GM10248 (cell line): ENCODE measurements around the gene RAD51B.
"Not testable (repeated sequence)": the region's sequence is repeated elsewhere in the genome, so short reads cannot be mapped to it uniquely, and the experiment has no call there.

Source experiments
- CTCF ChIA-PET: fragments of 300-600 bp; sonication (Branson Sonifier 250); formaldehyde crosslinking; extraction: SDS; loops from one replicate; lab custom pipeline; 2021; ENCODE audit warnings: antibody characterized with exemption; lab: Yijun Ruan, JAX
- POLR2A ChIA-PET: fragments of 350-650 bp; sonication (Branson Sonifier 250); formaldehyde crosslinking; extraction: SDS; loops from one replicate; lab custom pipeline; 2020; ENCODE audit warnings: antibody characterized with exemption; lab: Yijun Ruan, JAX
- DNase-seq: peaks from one replicate; pipeline ENCODE4 v3.0.0; 2012; ENCODE audit errors: extremely low spot score
- TF ChIP-seq, protein P1 (sequence below): IDR thresholded peaks from 2 replicates; pipeline ENCODE4 v1.5.1; 2012; ENCODE audit warnings: mild to moderate bottlenecking, low read depth; ENCODE audit errors: extremely low read depth, missing control alignments, control extremely low read depth

RAD51B gene

DNA sequence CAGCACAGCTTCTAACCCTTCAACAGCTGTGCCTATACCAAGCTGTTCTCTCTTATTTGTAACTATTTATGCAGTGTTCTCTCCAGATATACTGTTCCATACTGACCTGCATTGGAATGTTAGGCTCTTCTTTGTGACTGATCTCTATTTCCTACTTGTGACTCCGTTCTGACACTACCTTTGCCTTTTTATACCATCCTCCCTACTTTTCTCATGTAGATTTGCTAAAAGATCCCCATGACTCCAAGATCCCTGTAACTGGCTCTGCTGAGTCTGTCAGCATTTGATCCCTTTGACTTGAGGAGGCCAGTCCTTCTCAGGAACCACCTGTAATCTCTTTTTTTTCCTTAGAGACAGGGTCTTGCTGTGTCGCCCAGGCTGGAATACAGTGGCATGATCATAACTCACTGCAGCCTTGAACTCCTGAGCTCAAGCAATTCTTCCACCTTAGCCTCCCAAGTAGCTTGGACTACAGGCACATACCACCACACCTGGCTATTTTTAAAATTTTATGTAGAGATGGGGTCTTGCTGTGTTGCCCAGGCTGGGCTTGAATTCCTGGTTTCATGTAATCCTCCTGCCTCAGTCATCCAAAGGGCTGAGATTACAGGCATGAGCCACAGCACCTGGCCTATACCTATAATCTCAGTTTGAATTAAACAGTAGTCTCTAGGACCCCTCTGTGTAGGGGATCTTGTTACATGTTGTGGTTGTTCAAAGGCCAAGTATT is 605.0 kb downstream of the RAD51B start:
- POLR2A ChIA-PET = no interaction called here

DNA sequence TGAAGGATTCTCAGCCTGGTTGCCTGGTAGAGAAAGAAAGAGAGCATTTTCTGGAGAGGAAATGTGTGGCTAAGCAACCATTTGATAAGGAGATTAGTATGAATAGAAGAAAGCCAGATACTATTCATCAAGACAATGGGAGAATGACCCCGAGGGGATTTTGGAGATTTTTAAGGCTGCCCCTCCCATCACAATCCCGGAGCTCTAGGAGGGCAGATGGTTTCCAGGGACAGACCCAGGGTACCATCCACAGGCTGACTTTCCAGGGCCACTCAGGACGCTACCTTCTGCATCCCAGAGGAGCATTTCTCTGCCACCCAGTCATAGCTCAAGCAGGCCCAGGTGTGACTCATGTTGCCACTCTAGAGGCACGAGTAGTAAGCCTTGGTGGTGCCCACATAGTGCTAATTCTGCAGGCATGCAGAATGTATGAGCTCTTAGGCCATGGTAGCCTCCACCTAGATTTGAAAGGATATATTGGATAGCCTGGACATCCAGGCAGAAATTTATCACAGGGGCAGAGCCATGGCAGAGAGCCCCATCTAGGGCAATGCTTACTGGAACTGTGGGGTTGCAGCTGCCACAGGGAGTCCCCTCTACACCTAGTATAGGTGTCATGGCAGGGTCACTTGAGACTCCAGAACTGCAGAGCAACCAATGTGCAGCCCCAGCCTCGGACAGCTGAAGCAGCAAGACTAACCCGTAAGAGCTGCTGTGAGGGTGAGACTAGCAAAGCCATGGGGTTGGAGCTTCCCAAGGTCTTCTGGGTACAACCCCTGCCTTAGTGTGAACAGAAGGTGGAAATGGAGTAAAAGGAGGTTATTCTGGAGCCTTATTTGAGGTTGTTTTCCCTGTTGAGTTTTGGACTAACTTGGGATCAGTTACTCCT is 607.3 kb downstream of the RAD51B start:
- TF ChIP-seq, protein P1, sequence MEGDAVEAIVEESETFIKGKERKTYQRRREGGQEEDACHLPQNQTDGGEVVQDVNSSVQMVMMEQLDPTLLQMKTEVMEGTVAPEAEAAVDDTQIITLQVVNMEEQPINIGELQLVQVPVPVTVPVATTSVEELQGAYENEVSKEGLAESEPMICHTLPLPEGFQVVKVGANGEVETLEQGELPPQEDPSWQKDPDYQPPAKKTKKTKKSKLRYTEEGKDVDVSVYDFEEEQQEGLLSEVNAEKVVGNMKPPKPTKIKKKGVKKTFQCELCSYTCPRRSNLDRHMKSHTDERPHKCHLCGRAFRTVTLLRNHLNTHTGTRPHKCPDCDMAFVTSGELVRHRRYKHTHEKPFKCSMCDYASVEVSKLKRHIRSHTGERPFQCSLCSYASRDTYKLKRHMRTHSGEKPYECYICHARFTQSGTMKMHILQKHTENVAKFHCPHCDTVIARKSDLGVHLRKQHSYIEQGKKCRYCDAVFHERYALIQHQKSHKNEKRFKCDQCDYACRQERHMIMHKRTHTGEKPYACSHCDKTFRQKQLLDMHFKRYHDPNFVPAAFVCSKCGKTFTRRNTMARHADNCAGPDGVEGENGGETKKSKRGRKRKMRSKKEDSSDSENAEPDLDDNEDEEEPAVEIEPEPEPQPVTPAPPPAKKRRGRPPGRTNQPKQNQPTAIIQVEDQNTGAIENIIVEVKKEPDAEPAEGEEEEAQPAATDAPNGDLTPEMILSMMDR = no peak
- POLR2A ChIA-PET = no interaction called here
- CTCF ChIA-PET = interaction anchor here (0.9 to 1.4 kb wide), 2 partner anchors 10 to 326 kb away, joined by 3 read pairs; no protein-coding TSS in a partner anchor
- no peak for DNase-seq

More for the DNA sequence above, 605.0 kb downstream of the RAD51B start:
- no peak for DNase-seq
- CTCF ChIA-PET = interaction anchor here (1.1 kb wide), 1 partner anchor 21 kb away, joined by 3 read pairs; no protein-coding TSS in a partner anchor
- TF ChIP-seq, protein P1 = no peak

DNA sequence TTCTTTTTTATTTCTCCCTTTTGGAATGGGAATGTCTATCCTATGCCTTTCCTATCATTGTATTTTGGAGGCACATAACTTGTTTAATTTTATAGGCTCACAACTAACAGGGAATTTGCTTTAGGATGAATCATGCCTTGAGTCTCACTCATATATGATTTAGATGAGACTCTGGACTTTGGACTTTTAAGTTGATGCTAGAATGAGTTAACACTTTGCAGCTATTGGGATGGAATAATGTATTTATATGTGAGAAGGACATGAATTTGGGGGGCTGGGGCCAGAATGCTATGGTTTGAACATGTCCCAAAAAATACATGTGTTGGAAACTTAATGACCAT is 607.9 kb downstream of the RAD51B start:
- CTCF ChIA-PET = interaction anchor here (0.9 to 1.4 kb wide), 2 partner anchors 9 to 325 kb away, joined by 3 read pairs; no protein-coding TSS in a partner anchor
- POLR2A ChIA-PET = no interaction called here
- TF ChIP-seq, protein P1 = no peak
- no peak for DNase-seq

DNA sequence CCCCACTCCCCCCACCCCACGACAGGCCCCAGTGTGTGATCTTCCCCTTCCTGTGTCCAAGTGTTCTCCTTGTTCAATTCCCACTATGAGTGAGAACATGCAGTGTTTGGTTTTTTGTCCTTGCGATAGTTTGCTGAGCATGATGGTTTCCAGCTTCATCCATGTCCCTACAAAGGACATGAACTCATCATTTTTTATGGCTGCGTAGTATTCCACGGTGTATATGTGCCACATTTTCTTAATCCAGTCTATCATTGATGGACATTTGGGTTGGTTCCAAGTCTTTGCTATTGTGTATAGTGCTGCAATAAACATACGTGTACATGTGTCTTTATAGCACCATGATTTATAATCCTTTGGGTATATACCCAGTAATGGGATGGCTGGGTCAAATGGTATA is 609.3 kb downstream of the RAD51B start:
- POLR2A ChIA-PET, DNase-seq, CTCF ChIA-PET: not testable (repeated sequence)

DNA sequence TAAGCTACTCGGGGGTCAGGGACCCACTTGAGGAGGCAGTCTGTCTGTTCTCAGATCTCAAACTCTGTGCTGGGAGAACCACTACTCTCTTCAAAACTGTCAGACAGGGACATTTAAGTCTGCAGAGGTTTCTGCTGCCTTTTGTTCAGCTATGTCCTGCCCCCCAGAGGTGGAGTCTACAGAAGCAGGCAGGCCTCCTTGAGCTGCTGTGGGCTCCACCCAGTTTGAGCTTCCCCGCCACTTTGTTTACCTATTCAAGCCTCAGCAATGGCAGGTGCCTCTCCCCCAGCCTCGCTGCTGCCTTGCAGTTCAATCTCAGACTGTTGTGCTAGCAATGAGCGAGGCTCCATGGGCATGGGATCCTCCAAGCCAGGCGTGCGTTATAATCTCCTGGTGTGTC is 614.6 kb downstream of the RAD51B start:
- POLR2A ChIA-PET, DNase-seq: not testable (repeated sequence)
- CTCF ChIA-PET = interaction anchor here (1.4 to 2.6 kb wide), 2 partner anchors 10 to 14 kb away, joined by 3 to 7 read pairs; no protein-coding TSS in a partner anchor

DNA sequence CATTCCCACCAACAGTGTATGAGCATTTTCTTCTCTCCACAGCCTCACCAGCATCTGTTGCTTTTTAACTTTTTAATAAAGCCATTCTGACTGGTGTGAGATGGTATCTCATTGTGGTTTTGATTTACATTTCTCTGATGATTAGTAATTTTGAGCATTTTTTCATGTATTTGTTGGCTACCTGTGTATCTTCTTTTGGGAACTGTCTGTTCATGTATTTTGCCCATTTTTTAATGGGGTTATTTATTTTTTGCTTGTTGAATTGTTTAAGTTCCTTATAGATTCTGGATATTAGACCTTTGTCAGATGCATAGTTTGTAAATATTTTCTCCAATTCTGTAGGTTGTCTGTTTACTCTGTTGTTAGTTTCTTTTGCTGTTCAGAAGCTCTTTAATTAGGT is 616.1 kb downstream of the RAD51B start:
- POLR2A ChIA-PET, DNase-seq: not testable (repeated sequence)
- CTCF ChIA-PET = interaction anchor here (1.4 kb wide), 1 partner anchor 13 kb away, joined by 3 read pairs; no protein-coding TSS in a partner anchor

DNA sequence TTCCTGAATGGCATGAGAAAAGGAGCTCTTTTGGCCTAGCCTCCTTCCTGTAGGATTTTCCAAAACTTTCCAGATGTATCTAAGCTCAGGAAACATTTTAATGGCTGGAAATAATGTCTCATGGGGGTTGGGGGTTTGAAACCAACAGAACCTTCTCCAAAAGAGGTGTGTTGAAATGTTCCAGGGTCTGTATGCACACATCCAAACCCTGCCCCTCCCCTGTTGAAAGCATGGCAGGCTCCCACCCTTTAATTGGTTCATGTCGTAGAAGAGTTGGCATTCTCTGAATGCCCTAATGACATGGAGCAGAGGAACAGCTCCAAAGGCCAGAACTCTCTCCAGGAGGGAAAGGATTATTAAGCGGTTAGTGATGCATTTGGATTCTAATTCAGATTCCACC is 620.1 kb downstream of the RAD51B start:
- ChIA-PET POLR2A (no interaction called here), CTCF (interaction anchor here (1.1 to 1.5 kb wide), 2 partner anchors 9 to 19 kb away, joined by 3 to 7 read pairs; no protein-coding TSS in a partner anchor)

More for the DNA sequence above, 620.1 kb downstream of the RAD51B start:
- no peak for DNase-seq
- TF ChIP-seq, protein P1 = no peak
